HG02798 (cell line): ENCODE data around the gene LAMB1.

ENCODE experiments used
- ATAC-seq: cut with Tn5 transposase; IDR thresholded peaks from one replicate; pipeline ENCODE4 v1.9.1; 2021; ENCODE audit warnings: mild to moderate bottlenecking; ENCODE audit not compliant: unreplicated experiment, poor library complexity

Gene LAMB1

GRCh38 chr7:107951896-107952295 lies 51.1 kb downstream of the LAMB1 start:
- no peak for ATAC-seq

GRCh38 chr7:107951172-107951787 lies 51.7 kb downstream of the LAMB1 start:
- no peak for ATAC-seq

GRCh38 chr7:107949443-107949935 lies 53.5 kb downstream of the LAMB1 start:
- no peak for ATAC-seq

- no peak for ATAC-seq
These were observed 54.1 kb downstream of the LAMB1 start for GRCh38 chr7:107948645-107949442.

- no peak for ATAC-seq
These were observed 56.1 kb downstream of the LAMB1 start for GRCh38 chr7:107946881-107947280.

- no peak for ATAC-seq
These were observed 56.5 kb downstream of the LAMB1 start for GRCh38 chr7:107946451-107946850.

- no peak for ATAC-seq
These were observed 57.6 kb downstream of the LAMB1 start for GRCh38 chr7:107945332-107945731.

- no peak for ATAC-seq
These were observed 58.4 kb downstream of the LAMB1 start for GRCh38 chr7:107944411-107945169.

GRCh38 chr7:107943018-107943417 lies 59.9 kb downstream of the LAMB1 start:
- no peak for ATAC-seq

GRCh38 chr7:107940951-107941350 lies 62.0 kb downstream of the LAMB1 start:
- ATAC-seq: no peak

- no peak for ATAC-seq
These were observed 63.1 kb downstream of the LAMB1 start for GRCh38 chr7:107939573-107940489.

- no peak for ATAC-seq
These were observed 64.3 kb downstream of the LAMB1 start for GRCh38 chr7:107938456-107939250.

GRCh38 chr7:107937531-107937930 lies 65.4 kb downstream of the LAMB1 start:
- ATAC-seq: no peak

- ATAC-seq: no peak
These were observed 66.6 kb downstream of the LAMB1 start for GRCh38 chr7:107936312-107936711.

GRCh38 chr7:107934991-107935770 lies 67.8 kb downstream of the LAMB1 start:
- ATAC-seq: no peak

GRCh38 chr7:107933386-107934013 lies 69.5 kb downstream of the LAMB1 start:
- ATAC-seq: no peak

- ATAC-seq: no peak
These were observed 70.2 kb downstream of the LAMB1 start for GRCh38 chr7:107932805-107933204.
